Liver (tissue), 9 donors: ENCODE results near the gene EN2. TPM values are rescaled to one million over a fixed set of nuclear protein-coding genes. Genes with fewer than 3 reads are reported as not detected.

Experiments used
- DNase-seq: peaks from one replicate; pipeline ENCODE4 v3.0.0-alpha.2; 2017; ENCODE audit warnings: low spot score
- H3K27ac ChIP-seq, 2 donors: one replicate each; pipeline ENCODE4 v1.7.0; 2013; ENCODE audit warnings: inconsistent platforms in 2 of 2, low read length in 2 of 2, control low read depth in 1 of 2, low read depth in 1 of 2, mild to moderate bottlenecking in 1 of 2
- H3K27me3 ChIP-seq, 4 donors: one replicate each; pipeline versions ENCODE4 v1.6.1 to v1.7.0; 2013; ENCODE audit warnings: low read length in 3 of 4, inconsistent platforms in 1 of 4, mild to moderate bottlenecking in 1 of 4, moderate library complexity in 1 of 4; ENCODE audit not compliant: control insufficient read depth in 4 of 4, insufficient read depth in 4 of 4
- H3K36me3 ChIP-seq, 4 donors: one replicate each; pipeline versions ENCODE4 v1.6.1 to v1.7.0; 2013; ENCODE audit warnings: low read length in 3 of 4, mild to moderate bottlenecking in 3 of 4, low read depth in 1 of 4, moderate library complexity in 1 of 4; ENCODE audit not compliant: control insufficient read depth in 4 of 4, insufficient read depth in 3 of 4
- H3K4me1 ChIP-seq, 4 donors: one replicate each; pipeline versions ENCODE4 v1.6.1 to v1.7.0; 2013; ENCODE audit warnings: low read length in 3 of 4, mild to moderate bottlenecking in 3 of 4, moderate library complexity in 1 of 4; ENCODE audit not compliant: control insufficient read depth in 4 of 4, insufficient read depth in 4 of 4
- H3K4me3 ChIP-seq, 3 donors: one replicate each; pipeline versions ENCODE4 v1.6.1 to v1.7.0; 2013; ENCODE audit warnings: low read length in 3 of 3, control low read depth in 1 of 3, low read depth in 1 of 3, mild to moderate bottlenecking in 1 of 3
- H3K9ac ChIP-seq, 2 donors: one replicate each; pipeline ENCODE4 v1.7.0; 2013; ENCODE audit warnings: low read length in 2 of 2, mild to moderate bottlenecking in 2 of 2, moderate library complexity in 2 of 2, control low read depth in 1 of 2, low read depth in 1 of 2
- H3K9me3 ChIP-seq, 4 donors: one replicate each; pipeline versions ENCODE4 v1.6.1 to v1.7.0; 2013; ENCODE audit warnings: low read length in 3 of 4; ENCODE audit not compliant: control insufficient read depth in 4 of 4
- EGR1 ChIP-seq, 2 donors: IDR thresholded peaks; 2 replicates each; pipeline ENCODE4 v1.6.1; 2016 to 2018; ENCODE audit warnings: antibody characterized with exemption in 2 of 2, low read depth in 2 of 2
- FOXA1 ChIP-seq: IDR thresholded peaks from 2 replicates; pipeline ENCODE4 v1.6.1; 2016; ENCODE audit warnings: antibody characterized with exemption
- FOXA2 ChIP-seq: IDR thresholded peaks from 2 replicates; pipeline ENCODE4 v1.6.1; 2016; ENCODE audit warnings: antibody characterized with exemption
- GABPA ChIP-seq, 2 donors: IDR thresholded peaks in 1 of 2; conservative IDR thresholded peaks in 1 of 2; 2 replicates each; pipeline ENCODE4 v1.6.1; 2016; ENCODE audit warnings: antibody characterized with exemption in 2 of 2, mild to moderate bottlenecking in 1 of 2, moderate library complexity in 1 of 2
- HNF4A ChIP-seq, 2 donors: conservative IDR thresholded peaks; 2 replicates each; pipeline ENCODE4 v1.6.1; 2016; ENCODE audit warnings: antibody characterized with exemption in 2 of 2, mild to moderate bottlenecking in 2 of 2
- JUND ChIP-seq, 2 donors: IDR thresholded peaks; 2 replicates each; pipeline ENCODE4 v1.6.1; 2016; ENCODE audit warnings: antibody characterized with exemption in 2 of 2
- RAD21 ChIP-seq, 2 donors: IDR thresholded peaks; 2 replicates each; pipeline ENCODE4 v1.6.1; 2016; ENCODE audit warnings: antibody characterized with exemption in 2 of 2, mild to moderate bottlenecking in 2 of 2
- RXRA ChIP-seq, 2 donors: IDR thresholded peaks; 2 replicates each; pipeline ENCODE4 v1.6.1; 2017 to 2018; ENCODE audit warnings: antibody characterized with exemption in 2 of 2, mild to moderate bottlenecking in 1 of 2
- SP1 ChIP-seq: IDR thresholded peaks from 2 replicates; pipeline ENCODE4 v1.6.1; 2018; ENCODE audit warnings: antibody characterized with exemption, mild to moderate bottlenecking
- TAF1 ChIP-seq: conservative IDR thresholded peaks from 2 replicates; pipeline ENCODE4 v1.6.1; 2016; ENCODE audit warnings: antibody characterized with exemption, mild to moderate bottlenecking
- YY1 ChIP-seq: IDR thresholded peaks from 2 replicates; pipeline ENCODE4 v1.6.1; 2016; ENCODE audit warnings: antibody characterized with exemption, mild to moderate bottlenecking
- WGBS: extraction: QIAGEN DNeasy Blood & Tissue Kit; methylation state at CpG from one replicate; pipeline ENCODE4 v1.1.7; 2013; 5-methylcytosine and 5-hydroxymethylcytosine counted together
- polyA plus RNA-seq, 2 donors: library from polyadenylated mRNA; stranded (reverse) in 1 of 2; unstranded in 1 of 2; fragments of 200-250 nt in 1 of 2; fragments of >200 nt in 1 of 2; fragmentation: Nextera tagmentation in 1 of 2; extraction: Ambion mirVana in 1 of 2; gene quantifications; one replicate each; pipeline versions ENCODE4 v1.2.1 to v1.2.3, GENCODE V29; 2013 to 2015
- total RNA-seq, 2 donors: library from RNA; depleted of rRNA; stranded (reverse); fragments of >200 nt; gene quantifications; one replicate each; pipeline ENCODE4 v1.2.3, GENCODE V29; 2014
- TF ChIP-seq, protein P1 (sequence below): IDR thresholded peaks from 2 replicates; pipeline ENCODE4 v1.6.1; 2016; ENCODE audit warnings: antibody characterized with exemption
- TF ChIP-seq, protein P2 (sequence below): fragments of 150-350 bp; IDR thresholded peaks from 2 replicates; pipeline ENCODE4 v1.5.1; 2017; ENCODE audit warnings: improper control_type of control experiment, low read depth, low read length; ENCODE audit not compliant: missing input control
- TF ChIP-seq, protein P3 (sequence below): IDR thresholded peaks from 2 replicates; pipeline ENCODE4 v1.6.1; 2016; ENCODE audit warnings: antibody characterized with exemption, mild to moderate bottlenecking
- TF ChIP-seq, protein P4 (sequence below): IDR thresholded peaks from 2 replicates; pipeline ENCODE4 v1.6.1; 2016; ENCODE audit warnings: antibody characterized with exemption
- TF ChIP-seq, protein P5 (sequence below): IDR thresholded peaks from 2 replicates; pipeline ENCODE4 v1.6.1; 2016; ENCODE audit warnings: antibody characterized with exemption
- donor health status: healthy.
- donor health status: healthy.
- donor health status: healthy.
- donor health status: healthy.
- donor health status: healthy.

EN2 gene
- total and polyA plus RNA-seq, 4 donors: under 0.01 TPM; not detected in 3

DNA sequence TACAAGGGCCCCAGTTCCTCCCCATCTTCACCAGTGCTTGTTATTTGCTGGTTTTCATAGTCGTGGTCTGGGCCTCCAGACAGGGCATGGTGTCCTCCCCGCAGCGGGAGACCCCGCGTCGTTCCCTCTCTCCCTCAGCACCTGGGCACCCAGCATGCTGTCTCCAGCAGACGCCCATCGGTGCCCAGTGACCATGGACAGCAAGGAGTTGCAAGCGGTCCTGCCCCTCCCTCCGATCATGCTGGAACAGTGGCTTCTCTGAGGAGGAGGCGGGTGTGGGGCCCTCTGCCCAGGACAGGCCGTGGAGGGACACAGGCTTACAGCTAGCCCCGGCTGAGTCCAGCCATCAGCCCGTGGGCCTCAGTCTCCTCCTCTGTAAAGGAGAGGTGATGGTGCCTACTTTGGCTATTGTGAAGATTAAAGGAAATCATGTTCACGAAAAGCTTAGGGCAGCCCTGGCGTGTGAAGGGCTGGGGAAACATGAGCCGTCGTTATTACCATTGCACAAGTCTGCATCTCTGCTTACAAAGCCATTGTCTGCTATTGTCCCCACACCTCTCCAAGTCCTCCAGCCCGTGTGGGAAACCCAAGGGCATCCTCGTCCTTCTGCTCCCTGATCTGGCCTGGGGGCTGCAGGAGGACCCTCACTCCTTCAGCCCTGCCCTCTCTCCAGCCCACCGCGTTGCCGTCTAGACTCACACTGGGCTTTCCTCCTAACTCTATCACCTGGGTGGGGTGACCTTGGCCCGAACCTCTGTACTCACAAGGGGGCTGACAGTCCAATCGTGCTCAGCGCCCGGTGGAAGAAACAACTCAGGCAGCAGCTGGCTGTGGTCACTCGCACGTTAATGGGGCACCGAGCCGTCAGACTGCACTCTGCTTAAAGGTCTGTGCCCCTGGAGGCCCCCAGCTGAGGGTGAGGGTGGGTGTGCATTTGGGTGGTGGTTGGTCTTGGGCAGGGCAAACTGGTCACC is 29.9 kb downstream of the EN2 start:
- H3K27ac ChIP-seq: no peak overlapping the region
- no peaks in the 10 kb centered on the region for H3K36me3 ChIP-seq
- TF ChIP-seq GABPA (IDR thresholded peaks at IDR 0.05 in 1 of 2, conservative IDR thresholded peaks at IDR 0.05 in 1 of 2) (no peak), SP1 (no peak), EGR1 (IDR thresholded peaks at IDR 0.05; ENCODE audit: low read depth in 2 of 2) (no peak), RXRA (IDR thresholded peaks at IDR 0.05) (no peak), FOXA1 (no peak), RAD21 (IDR thresholded peaks at IDR 0.05) (no peak), HNF4A (conservative IDR thresholded peaks at IDR 0.05) (no peak), YY1 (no peak), FOXA2 (no peak), TAF1 (no peak), JUND (IDR thresholded peaks at IDR 0.05) (no peak)
- TF ChIP-seq, protein P1, sequence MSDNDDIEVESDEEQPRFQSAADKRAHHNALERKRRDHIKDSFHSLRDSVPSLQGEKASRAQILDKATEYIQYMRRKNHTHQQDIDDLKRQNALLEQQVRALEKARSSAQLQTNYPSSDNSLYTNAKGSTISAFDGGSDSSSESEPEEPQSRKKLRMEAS: no peak
- TF ChIP-seq, protein P2, sequence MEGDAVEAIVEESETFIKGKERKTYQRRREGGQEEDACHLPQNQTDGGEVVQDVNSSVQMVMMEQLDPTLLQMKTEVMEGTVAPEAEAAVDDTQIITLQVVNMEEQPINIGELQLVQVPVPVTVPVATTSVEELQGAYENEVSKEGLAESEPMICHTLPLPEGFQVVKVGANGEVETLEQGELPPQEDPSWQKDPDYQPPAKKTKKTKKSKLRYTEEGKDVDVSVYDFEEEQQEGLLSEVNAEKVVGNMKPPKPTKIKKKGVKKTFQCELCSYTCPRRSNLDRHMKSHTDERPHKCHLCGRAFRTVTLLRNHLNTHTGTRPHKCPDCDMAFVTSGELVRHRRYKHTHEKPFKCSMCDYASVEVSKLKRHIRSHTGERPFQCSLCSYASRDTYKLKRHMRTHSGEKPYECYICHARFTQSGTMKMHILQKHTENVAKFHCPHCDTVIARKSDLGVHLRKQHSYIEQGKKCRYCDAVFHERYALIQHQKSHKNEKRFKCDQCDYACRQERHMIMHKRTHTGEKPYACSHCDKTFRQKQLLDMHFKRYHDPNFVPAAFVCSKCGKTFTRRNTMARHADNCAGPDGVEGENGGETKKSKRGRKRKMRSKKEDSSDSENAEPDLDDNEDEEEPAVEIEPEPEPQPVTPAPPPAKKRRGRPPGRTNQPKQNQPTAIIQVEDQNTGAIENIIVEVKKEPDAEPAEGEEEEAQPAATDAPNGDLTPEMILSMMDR: no peak
- TF ChIP-seq, protein P3, sequence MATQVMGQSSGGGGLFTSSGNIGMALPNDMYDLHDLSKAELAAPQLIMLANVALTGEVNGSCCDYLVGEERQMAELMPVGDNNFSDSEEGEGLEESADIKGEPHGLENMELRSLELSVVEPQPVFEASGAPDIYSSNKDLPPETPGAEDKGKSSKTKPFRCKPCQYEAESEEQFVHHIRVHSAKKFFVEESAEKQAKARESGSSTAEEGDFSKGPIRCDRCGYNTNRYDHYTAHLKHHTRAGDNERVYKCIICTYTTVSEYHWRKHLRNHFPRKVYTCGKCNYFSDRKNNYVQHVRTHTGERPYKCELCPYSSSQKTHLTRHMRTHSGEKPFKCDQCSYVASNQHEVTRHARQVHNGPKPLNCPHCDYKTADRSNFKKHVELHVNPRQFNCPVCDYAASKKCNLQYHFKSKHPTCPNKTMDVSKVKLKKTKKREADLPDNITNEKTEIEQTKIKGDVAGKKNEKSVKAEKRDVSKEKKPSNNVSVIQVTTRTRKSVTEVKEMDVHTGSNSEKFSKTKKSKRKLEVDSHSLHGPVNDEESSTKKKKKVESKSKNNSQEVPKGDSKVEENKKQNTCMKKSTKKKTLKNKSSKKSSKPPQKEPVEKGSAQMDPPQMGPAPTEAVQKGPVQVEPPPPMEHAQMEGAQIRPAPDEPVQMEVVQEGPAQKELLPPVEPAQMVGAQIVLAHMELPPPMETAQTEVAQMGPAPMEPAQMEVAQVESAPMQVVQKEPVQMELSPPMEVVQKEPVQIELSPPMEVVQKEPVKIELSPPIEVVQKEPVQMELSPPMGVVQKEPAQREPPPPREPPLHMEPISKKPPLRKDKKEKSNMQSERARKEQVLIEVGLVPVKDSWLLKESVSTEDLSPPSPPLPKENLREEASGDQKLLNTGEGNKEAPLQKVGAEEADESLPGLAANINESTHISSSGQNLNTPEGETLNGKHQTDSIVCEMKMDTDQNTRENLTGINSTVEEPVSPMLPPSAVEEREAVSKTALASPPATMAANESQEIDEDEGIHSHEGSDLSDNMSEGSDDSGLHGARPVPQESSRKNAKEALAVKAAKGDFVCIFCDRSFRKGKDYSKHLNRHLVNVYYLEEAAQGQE: no peak
- TF ChIP-seq, protein P4, sequence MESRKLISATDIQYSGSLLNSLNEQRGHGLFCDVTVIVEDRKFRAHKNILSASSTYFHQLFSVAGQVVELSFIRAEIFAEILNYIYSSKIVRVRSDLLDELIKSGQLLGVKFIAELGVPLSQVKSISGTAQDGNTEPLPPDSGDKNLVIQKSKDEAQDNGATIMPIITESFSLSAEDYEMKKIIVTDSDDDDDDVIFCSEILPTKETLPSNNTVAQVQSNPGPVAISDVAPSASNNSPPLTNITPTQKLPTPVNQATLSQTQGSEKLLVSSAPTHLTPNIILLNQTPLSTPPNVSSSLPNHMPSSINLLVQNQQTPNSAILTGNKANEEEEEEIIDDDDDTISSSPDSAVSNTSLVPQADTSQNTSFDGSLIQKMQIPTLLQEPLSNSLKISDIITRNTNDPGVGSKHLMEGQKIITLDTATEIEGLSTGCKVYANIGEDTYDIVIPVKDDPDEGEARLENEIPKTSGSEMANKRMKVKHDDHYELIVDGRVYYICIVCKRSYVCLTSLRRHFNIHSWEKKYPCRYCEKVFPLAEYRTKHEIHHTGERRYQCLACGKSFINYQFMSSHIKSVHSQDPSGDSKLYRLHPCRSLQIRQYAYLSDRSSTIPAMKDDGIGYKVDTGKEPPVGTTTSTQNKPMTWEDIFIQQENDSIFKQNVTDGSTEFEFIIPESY: no peak
- TF ChIP-seq, protein P5, sequence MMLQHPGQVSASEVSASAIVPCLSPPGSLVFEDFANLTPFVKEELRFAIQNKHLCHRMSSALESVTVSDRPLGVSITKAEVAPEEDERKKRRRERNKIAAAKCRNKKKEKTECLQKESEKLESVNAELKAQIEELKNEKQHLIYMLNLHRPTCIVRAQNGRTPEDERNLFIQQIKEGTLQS: no peak
- H3K4me1 ChIP-seq: peaks cover 0 to 2% (median 0%) of the 10 kb centered on the region in 4 donors
- no peak overlapping the region for H3K9ac ChIP-seq
- DNase-seq: no peak
- H3K9me3 ChIP-seq: no peaks in the 10 kb centered on the region
- 79% methylated on average over 31 of the region's 31 CpGs for WGBS
- peaks cover 2 to 16% (median 9%) of the 10 kb centered on the region in 4 donors for H3K27me3 ChIP-seq
- no peak overlapping the region for H3K4me3 ChIP-seq
